Gastroesophageal sphincter (tissue), 4 donors: ENCODE results near the gene FTCD. TPM values are rescaled to one million over a fixed set of nuclear protein-coding genes. Genes with fewer than 3 reads are reported as not detected.
A peak's percentile ranks its signal among the peaks of the same experiment; 100 is the strongest.

Source experiments
- ATAC-seq: fragments of 150-250 bp; one replicate; pipeline ENCODE4 v1.9.1; 2016; ENCODE audit warnings: mild to moderate bottlenecking, moderate library complexity
- H3K27ac ChIP-seq, 4 donors: fragments of 200-600 bp; sonication (generic) in 3 of 4; 1 replicate in 3 of 4; 2 replicates in 1 of 4; pipeline ENCODE4 v1.5.1; 2016 to 2019
- H3K27me3 ChIP-seq: fragments of 200-600 bp; sonication (generic); one replicate; pipeline ENCODE4 v1.5.1; 2019
- H3K36me3 ChIP-seq, 2 donors: fragments of 200-600 bp; sonication (generic); one replicate each; pipeline ENCODE4 v1.5.1; 2019; ENCODE audit warnings: control low read depth in 1 of 2
- H3K4me1 ChIP-seq, 3 donors: fragments of 200-600 bp; sonication (generic); 1 replicate in 2 of 3; 2 replicates in 1 of 3; pipeline ENCODE4 v1.5.1; 2016 to 2019; ENCODE audit warnings: control low read depth in 2 of 3
- H3K4me3 ChIP-seq, 2 donors: fragments of 200-600 bp; sonication (generic); one replicate each; pipeline ENCODE4 v1.5.1; 2019; ENCODE audit warnings: mild to moderate bottlenecking in 1 of 2, moderate library complexity in 1 of 2
- H3K9me3 ChIP-seq, 3 donors: fragments of 200-600 bp; sonication (generic); one replicate each; pipeline ENCODE4 v1.5.1; 2017 to 2019; ENCODE audit warnings: control low read depth in 2 of 3
- EP300 ChIP-seq: sonication (generic); formaldehyde crosslinking; IDR thresholded peaks from one replicate; pipeline ENCODE4 v1.6.1; 2017; ENCODE audit warnings: antibody characterized with exemption, mild to moderate bottlenecking
- POLR2A ChIP-seq, 2 donors: fragments of 450-650 bp; IDR thresholded peaks; one replicate each; pipeline ENCODE4 v1.6.1; 2017; ENCODE audit warnings: antibody characterized with exemption in 2 of 2, mild to moderate bottlenecking in 2 of 2, moderate library complexity in 1 of 2
- POLR2AphosphoS5 ChIP-seq: sonication (generic); formaldehyde crosslinking; IDR thresholded peaks from one replicate; pipeline ENCODE4 v1.6.1; 2017; ENCODE audit warnings: antibody characterized with exemption
- WGBS, 2 donors: methylation state at CpG; one replicate each; pipeline ENCODE4 v1.1.5; 2018; ENCODE audit warnings: low coverage in 1 of 2; 5-methylcytosine and 5-hydroxymethylcytosine counted together
- total RNA-seq, 4 donors: library from RNA; depleted of rRNA; stranded (reverse); fragments of >200 nt; gene quantifications; one replicate each; pipeline ENCODE4 v1.1.0, GENCODE V29; 2016
- TF ChIP-seq, protein P1 (sequence below), 4 experiments: fragments of 200-600 bp in 2 of 4; fragments of 450-650 bp in 2 of 4; sonication (generic) in 1 of 4; IDR thresholded peaks; one replicate each; pipeline ENCODE4 v1.5.1; 2017 to 2019; ENCODE audit warnings: antibody characterized with exemption in 4 of 4, mild to moderate bottlenecking in 2 of 4, moderate library complexity in 2 of 4

Gene FTCD
- total RNA-seq, 4 donors from 2014 or later, result 0.31 to 1.5 TPM; not detected in 2

DNA sequence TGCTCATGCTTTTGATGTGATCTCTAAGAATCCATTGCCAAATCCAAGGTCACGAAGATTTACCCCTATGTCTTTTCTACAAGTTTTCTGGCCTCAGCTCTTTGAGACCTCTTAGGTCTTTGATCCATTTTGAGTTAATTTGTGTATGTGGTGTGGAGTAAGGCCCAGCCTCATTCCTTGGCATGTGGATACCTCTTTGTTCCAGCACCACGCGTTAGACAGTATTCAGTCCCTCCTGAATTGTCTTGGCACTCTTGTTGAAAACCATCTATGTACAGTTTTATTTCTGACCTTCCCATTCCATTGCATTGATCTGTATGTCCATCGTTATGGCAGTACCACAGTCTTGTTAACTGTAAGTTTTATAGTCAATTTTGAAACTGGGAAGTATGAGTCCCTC lies 8.0 kb upstream of the FTCD start:
- no peak overlapping the region for H3K4me3 ChIP-seq
- H3K36me3 ChIP-seq, result no peaks in the 10 kb centered on the region
- H3K27ac ChIP-seq, result no peak overlapping the region
- peaks cover 43% of the 10 kb centered on the region for H3K27me3 ChIP-seq
- peaks cover 0 to 18% (median 0%) of the 10 kb centered on the region in 3 donors for H3K4me1 ChIP-seq
- no peak for TF ChIP-seq POLR2A (IDR thresholded peaks at IDR 0.05)
- no peak for TF ChIP-seq POLR2AphosphoS5
- TF ChIP-seq EP300, result no peak
- TF ChIP-seq, protein P1, sequence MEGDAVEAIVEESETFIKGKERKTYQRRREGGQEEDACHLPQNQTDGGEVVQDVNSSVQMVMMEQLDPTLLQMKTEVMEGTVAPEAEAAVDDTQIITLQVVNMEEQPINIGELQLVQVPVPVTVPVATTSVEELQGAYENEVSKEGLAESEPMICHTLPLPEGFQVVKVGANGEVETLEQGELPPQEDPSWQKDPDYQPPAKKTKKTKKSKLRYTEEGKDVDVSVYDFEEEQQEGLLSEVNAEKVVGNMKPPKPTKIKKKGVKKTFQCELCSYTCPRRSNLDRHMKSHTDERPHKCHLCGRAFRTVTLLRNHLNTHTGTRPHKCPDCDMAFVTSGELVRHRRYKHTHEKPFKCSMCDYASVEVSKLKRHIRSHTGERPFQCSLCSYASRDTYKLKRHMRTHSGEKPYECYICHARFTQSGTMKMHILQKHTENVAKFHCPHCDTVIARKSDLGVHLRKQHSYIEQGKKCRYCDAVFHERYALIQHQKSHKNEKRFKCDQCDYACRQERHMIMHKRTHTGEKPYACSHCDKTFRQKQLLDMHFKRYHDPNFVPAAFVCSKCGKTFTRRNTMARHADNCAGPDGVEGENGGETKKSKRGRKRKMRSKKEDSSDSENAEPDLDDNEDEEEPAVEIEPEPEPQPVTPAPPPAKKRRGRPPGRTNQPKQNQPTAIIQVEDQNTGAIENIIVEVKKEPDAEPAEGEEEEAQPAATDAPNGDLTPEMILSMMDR (IDR thresholded peaks at IDR 0.05), result no peak
- H3K9me3 ChIP-seq, result no peaks in the 10 kb centered on the region
- no peak for ATAC-seq
- WGBS, 2 donors, result 76 to 93% methylated on average over 4 of the region's 4 CpGs

DNA sequence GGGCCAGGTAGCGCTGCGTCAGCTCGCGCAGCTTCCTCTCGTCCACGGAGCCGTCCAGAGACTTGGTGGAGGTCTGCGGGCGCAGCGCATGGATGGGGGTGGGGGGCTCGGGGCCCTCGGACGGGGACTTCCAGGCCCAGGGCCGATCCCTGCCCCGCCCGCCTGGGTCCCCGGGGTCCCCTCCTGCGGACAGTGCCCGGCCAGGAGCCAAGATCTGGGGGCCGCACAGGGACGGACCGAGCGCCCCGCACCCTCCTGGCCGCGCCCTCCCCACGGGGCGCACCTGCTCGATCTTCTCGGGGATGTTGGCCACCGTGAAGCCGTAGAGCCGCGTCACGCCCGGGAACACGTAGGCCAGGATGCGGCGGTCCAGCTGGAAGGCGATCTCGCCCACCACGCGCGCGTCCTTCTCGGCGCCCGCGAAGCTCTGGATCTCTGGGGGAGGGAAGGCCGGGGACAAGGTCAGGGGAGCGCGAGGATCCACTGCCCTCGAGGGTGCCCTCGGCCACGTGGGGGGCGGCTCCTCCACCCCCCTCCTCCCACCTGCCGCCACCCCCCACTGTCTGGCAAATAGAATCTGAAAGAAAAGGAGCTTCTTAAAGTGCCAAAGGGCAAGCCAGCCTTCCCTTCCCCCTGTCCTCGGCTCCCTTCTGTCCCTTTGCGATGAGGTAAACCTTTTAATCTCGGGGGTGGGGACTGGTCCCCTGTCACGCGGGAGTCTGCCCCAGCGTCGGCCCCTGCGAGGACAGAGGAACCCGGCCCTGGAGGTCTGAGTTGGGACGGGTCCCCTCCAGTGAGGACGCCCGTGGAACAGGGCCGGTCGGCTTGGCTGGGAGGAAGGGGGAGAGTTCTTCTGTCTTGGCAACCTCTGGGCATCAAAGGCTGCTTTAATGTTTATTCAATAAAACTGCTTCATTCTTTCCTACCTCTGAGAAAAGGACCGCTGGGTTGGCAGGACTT lies 6.5 kb upstream of the FTCD start:
- no peak overlapping the region for H3K27ac ChIP-seq
- no peaks in the 10 kb centered on the region for H3K9me3 ChIP-seq
- no peak for ATAC-seq
- 92% methylated on average over 8 of the region's 72 CpGs; no CpG with 5 or more reads in 1 of the 2 donors for WGBS, 2 donors
- peaks cover 43% of the 10 kb centered on the region for H3K27me3 ChIP-seq
- no peak for TF ChIP-seq POLR2A (IDR thresholded peaks at IDR 0.05)
- TF ChIP-seq, protein P1 (IDR thresholded peaks at IDR 0.05), result no peak
- no peak for TF ChIP-seq POLR2AphosphoS5
- no peak for TF ChIP-seq EP300
- H3K4me3 ChIP-seq, result peak overlapping the region in 1 of 2 donors; percentile 10
- H3K4me1 ChIP-seq, result peaks cover 0 to 18% (median 0%) of the 10 kb centered on the region in 3 donors
- no peaks in the 10 kb centered on the region for H3K36me3 ChIP-seq

DNA sequence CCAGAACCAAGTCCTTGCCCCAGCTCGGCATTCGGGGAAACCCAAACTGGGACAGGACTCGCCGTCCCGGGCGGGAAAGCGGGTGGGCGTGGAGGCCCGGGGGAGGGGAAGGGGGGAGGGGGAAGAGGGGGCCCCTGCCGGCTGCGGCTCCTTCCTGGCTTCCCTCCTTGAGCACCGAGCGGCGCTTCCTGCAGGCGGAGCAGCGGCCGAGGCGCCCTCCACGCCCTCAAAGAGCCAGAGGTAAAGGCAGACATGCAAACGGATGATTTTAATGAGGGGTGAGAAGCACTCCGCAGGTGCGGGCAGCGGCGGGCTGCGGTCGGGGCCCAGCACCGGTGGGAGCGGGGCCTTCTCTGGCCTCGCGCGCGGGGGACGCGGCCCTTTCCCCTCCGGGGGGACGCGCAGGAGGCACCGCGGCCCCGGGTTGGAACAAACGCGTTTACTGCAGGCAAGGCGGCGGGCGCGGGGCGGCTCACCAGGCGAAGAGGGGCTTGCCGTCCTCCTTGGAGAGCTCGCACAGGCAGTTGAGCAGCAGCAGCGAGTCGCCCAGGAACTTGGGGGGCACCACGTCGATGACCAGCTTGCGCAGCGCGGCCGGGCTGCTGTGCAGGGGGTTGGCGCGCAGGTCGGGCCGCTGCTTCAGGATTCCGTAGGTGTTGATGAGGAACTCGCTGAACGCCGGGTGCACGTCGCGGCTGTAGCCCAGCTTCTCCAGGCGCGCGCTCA lies 5.7 kb upstream of the FTCD start:
- 40 to 100% methylated on average over 2 to 4 of the region's 72 CpGs for whole genome bisulfite sequencing, 2 donors
- Histone ChIP-seq H3K27me3 (peaks cover 43% of the 10 kb centered on the region), H3K9me3 (no peaks in the 10 kb centered on the region), H3K27ac (no peak overlapping the region), H3K4me3 (peak overlapping the region in 1 of 2 donors; percentile 23), H3K36me3 (no peaks in the 10 kb centered on the region), H3K4me1 (peaks cover 0 to 18% (median 0%) of the 10 kb centered on the region in 3 donors)
- no peak for ATAC-seq
- TF ChIP-seq POLR2AphosphoS5 (no peak), EP300 (no peak), POLR2A (IDR thresholded peaks at IDR 0.05) (no peak)
- TF ChIP-seq, protein P1 (IDR thresholded peaks at IDR 0.05), result no peak

DNA sequence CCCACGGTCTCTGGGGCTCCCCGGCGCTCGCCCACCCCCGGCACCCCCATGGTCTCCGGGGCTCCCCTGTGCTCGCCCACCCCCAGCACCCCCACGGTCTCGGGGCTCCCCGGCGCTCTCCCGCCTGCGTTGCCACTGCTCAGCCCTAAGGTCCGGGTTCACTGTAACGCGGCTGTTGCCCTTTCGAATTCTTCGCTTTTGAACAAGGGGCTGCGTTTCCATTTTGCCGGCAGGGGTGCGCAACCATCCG lies 5.2 kb upstream of the FTCD start:
- no peaks in the 10 kb centered on the region for H3K36me3 ChIP-seq
- peaks cover 42% of the 10 kb centered on the region for H3K27me3 ChIP-seq
- TF ChIP-seq POLR2A (IDR thresholded peaks at IDR 0.05) (no peak), EP300 (no peak), POLR2AphosphoS5 (no peak)
- TF ChIP-seq, protein P1 (IDR thresholded peaks at IDR 0.05), result no peak
- H3K4me1 ChIP-seq, result peaks cover 0 to 18% (median 0%) of the 10 kb centered on the region in 3 donors
- no CpG with 5 or more reads among the region's 22 CpGs for WGBS, 2 donors
- no peak overlapping the region for H3K27ac ChIP-seq
- H3K9me3 ChIP-seq, result no peaks in the 10 kb centered on the region
- no peak overlapping the region for H3K4me3 ChIP-seq
- no peak for ATAC-seq
